GM15510 (cell line): ENCODE data around the gene COX4I1.

ENCODE experiments used
- POLR2A ChIP-seq: IDR thresholded peaks from 3 replicates; pipeline ENCODE4 v1.6.1; 2011; ENCODE audit warnings: borderline replicate concordance; ENCODE audit not compliant: insufficient read length; ENCODE audit errors: extremely low read depth

Gene COX4I1

GRCh38 chr16:85759631-85760419, 39.7 kb upstream of the COX4I1 start:
- TF ChIP-seq POLR2A, result no peak

DNA sequence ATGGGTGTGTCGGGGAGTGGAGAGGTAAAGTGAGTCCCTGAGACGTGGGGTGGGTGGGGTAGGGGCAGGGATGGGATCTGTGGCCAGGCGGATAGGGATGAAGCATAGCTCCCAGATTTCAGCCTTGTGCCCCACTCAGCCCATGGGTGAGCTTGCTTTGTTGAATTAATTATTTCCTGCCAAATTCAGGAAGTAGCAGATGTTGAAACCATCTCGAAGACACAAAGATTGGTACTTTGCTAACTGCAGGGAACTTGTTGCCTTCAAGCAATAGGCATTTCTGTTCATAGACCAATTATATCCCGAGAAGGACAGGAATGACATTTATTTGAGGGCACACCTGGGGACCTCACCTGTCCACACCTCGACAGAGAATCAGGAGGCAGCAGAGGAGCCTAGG, 37.6 kb upstream of the COX4I1 start:
- TF ChIP-seq POLR2A, result no peak

DNA sequence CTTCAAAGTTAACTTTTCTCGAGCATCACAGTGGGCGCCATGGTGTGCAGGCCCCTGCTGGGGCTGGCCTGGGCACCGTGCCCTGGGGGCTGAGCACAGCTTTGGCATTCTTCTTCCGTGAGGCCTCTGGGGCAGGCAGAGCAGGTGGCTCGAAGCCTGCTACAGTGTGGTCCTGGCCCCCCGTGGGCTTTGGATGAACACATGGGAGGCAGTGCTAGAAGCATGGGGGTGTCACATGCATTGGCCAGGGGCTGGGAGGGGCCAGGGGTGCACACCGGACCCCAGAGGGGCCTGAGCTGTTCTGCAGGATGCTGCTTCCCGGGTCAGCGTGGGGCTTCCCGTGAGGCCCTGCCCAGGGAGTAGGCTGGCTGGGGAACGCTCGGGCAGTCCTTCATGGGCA, 36.5 kb upstream of the COX4I1 start:
- TF ChIP-seq POLR2A, result no peak

DNA sequence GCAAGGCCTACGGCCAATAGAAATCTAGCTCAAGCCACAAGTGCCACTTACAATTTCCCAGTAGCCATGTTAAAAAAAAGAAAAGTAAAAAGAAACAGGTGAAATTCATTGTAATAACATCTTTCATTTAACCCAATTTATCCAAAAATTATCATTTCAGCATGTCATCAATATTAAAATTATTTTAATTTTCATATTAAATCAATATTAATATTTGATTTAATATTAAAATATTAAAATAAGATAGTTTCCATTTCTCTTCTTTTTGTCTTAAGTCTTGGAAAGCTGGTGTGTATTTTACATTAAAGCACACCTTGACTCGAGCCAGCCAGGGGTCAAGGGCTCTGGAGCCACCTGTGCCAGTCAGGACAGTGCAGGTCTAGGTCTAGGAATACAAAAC, 35.9 kb upstream of the COX4I1 start:
- no peak for TF ChIP-seq POLR2A

- TF ChIP-seq POLR2A, result no peak
Observed at GRCh38 chr16:85765211-85765610, 34.3 kb upstream of the COX4I1 start.

DNA sequence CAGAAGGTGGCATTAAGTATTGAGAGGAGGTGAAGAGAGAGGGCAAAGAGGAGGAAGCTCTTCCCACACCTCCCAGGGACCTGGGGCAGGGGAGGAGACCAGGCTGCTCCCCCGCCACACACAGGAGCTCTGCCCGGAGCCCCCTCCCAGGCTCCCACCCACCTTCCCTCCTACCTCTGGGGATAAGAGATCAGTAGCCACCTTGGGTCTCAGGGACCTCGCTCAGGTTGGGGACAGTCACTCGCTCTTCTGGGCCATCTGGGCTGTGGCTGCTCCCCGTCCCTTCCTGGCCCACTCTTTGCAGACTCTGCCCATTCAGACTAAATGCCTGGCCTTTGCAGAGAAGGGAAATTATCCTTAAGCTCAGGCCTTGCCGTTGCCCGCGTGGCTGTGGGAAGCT, 33.7 kb upstream of the COX4I1 start:
- TF ChIP-seq POLR2A, result no peak

GRCh38 chr16:85767531-85767930, 32.0 kb upstream of the COX4I1 start:
- TF ChIP-seq POLR2A, result no peak

DNA sequence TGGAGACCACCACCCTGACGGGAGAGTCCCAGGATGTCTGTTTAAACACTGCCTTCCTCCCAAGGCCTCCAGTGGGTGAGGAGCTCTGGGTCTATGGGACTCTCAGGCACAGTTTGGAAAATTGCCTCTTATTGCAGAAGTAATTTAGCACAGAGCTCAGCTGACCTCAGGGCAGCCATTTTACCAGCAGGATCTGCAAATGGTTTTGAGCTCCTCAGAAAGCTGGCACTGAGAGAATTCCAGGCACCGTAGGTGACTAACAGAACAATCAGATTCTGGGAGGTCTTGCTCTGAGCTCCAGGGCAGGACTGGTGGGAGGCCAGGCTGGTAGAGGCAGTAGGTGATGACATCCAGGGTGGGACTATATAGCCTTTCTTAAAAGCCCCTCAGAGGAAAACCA, 31.3 kb upstream of the COX4I1 start:
- TF ChIP-seq POLR2A, result no peak

DNA sequence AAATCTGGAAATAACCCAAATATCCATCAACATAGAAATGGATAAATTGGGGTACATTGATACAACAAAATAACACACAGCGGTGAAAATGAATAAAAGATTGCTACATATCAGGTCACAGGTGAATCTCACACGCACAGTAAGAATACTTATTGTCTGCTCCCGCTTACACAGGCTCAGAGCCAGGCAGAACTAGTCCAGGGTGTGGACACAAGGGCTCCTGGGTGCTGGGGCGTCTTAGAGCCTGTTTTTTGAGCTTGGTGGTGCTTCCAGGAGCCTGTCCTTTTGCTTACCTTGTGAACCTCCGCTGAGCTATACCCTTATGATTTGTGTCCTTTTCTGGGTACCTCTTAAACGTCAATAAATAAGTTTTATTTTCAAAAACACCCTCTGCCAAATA, 28.8 kb upstream of the COX4I1 start:
- TF ChIP-seq POLR2A, result no peak

GRCh38 chr16:85773044-85773443, 26.5 kb upstream of the COX4I1 start:
- no peak for TF ChIP-seq POLR2A

GRCh38 chr16:85774136-85774535, 25.4 kb upstream of the COX4I1 start:
- no peak for TF ChIP-seq POLR2A

DNA sequence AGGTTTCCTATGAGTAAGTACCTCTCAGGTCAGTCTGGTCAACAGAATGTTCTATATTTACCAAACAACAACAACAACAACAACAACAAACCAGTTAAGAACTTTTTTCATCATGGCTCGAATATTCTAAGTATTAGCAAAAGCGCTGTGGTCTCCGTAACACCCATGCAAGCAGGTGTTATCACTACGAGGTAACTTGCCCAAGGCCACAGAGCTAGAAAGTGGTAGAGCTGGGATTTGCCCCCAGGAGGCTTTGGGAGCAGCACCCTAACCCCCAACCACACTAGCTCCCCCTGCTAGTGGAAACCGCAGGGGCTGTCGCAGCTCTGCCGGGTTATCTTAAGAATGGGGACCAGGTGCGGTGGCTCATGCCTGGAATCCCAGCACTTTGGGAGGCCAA, 24.7 kb upstream of the COX4I1 start:
- TF ChIP-seq POLR2A, result no peak

GRCh38 chr16:85777583-85778310, 21.7 kb upstream of the COX4I1 start:
- TF ChIP-seq POLR2A, result no peak

GRCh38 chr16:85778873-85779272, 20.6 kb upstream of the COX4I1 start:
- no peak for TF ChIP-seq POLR2A

DNA sequence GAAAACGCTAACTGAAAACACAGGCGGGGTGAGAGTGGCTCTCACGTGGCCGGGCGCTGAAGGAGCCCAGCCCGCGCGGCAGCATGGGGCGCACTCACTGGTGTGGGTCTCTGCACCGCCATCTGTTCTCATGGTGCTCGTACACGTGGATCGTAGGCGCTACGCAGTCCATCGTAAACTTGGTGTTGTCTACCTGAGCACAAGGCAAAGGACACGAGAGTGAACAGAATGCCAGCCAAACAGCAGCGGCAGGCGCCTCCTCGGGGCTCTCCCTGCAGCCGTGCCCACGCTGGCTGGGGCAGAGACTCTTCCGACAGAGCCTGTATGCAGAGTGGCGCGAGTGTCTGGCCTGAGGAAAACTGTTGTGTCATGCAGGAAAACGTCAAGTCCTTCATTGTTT, 19.2 kb upstream of the COX4I1 start:
- TF ChIP-seq POLR2A, result no peak

GRCh38 chr16:85781156-85781555, 18.3 kb upstream of the COX4I1 start:
- no peak for TF ChIP-seq POLR2A

GRCh38 chr16:85781695-85782370, 17.7 kb upstream of the COX4I1 start:
- no peak for TF ChIP-seq POLR2A

DNA sequence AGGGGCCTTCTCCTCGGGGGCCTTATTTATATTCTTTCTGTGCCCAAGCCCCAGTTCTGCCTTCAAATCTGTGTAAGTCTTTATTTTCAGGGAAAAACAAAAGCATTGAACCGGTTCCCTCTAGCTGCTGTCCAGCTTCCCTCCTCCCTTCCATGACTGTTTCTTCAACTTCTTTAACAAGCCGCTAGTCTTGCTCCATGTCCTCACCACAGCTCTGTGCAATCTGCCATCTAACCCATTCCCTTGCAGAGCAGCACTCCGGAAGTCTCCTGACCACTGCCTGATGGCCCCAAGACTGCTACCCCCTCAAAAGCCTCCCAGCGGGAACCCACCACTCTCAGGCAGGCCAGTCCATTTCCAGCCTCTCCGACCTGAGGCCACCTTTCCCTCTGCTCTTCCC, 17.0 kb upstream of the COX4I1 start:
- TF ChIP-seq POLR2A, result no peak
